CD4-positive, alpha-beta T cell treated with Interleukin-6 for 4 hours (primary cell): ENCODE results near the gene IGF2BP3.
A peak's percentile ranks its signal among the peaks of the same experiment; 100 is the strongest.
"Not testable (repeated sequence)": the region's sequence is repeated elsewhere in the genome, so short reads cannot be mapped to it uniquely, and the experiment has no call there.

Source experiments
- DNase-seq: peaks from one replicate; pipeline ENCODE4 v3.0.0-alpha.2; 2020; ENCODE audit warnings: mixed read lengths

IGF2BP3 gene

DNA sequence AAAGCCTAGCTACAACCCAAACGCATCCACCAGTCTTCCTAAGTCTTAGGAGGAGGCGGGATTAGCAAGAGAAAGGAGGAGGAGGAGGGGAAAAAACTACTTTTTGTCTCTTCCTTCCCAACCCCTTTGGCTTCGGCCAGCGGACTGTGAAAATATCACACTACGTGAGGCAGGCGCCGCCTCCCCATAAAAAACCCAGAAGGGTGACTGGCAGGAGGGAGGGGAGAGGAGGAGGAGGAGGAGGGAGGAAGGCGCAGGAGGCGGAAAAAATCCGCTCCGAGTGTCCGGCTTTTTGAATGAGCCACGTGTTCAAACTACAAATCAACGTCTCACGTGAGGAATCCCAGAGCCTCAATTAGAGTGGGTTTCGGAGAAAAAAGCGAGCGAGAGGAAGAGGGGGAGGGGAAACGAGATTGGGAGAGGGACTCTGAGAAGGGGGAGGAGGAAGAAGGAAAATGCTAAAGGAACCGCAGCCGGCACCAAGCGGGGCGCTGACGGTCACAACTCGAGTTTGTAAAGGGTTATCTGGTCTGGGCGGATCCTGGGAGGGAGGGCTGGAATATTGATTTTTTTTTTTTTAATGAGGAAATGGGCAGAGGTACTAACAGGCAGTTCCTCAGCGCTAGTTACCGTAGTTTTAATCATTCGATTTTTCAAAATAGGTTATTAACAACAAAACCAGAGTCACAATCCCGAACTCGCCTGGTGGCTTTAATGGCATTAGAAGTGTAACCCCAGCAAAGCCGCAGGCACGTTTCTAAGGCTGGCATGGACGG lies at the start of gene IGF2BP3:
IGF2BP3 (minus strand) TSS at position 162 of the 776 bp plus-strand sequence. CDS start 381 bp downstream, outside the sequence.
- no peak for DNase-seq

- no peak for DNase-seq
Observed at GRCh38 chr7:23514755-23515154, 44.5 kb upstream of the IGF2BP3 start.

DNA sequence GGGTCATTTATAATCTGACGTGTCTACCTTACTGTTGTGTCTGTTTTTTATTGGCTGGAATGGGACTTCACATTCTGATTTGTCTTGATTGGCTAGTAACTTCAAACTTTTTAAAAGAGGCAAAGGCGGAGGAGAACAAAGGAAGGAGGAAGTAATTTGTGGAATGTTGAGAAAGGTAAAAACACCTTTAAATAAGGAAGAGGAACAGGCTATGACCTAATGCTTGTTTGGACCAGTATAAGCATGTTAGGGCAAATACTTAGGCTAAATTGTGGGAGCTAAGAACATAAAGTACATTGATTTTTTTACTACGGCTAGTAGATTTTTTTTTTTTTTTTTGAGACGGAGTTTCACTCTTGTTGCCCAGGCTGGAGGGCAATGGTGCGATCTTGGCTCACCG lies 43.5 kb upstream of the IGF2BP3 start:
- not testable (repeated sequence) for DNase-seq

DNA sequence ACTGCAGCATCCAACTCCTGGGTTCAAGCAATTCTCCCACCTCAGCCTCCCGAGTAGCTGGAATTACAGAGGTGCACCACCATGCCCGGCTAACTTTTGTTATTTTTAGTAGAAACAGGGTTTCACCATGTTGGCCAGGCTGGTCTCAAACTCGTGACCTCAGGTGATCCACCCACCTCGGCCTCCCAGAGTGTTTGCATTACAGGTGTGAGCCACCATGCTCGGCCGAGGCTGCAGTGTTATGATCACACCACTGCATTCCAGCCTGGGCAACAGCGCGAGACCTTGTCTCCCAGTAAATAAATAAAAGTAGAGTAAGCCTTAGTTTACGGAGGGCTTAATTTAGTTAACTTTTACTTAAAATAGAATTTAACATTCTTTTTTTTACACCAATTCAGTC lies 23.7 kb upstream of the IGF2BP3 start:
- DNase-seq: no peak

DNA sequence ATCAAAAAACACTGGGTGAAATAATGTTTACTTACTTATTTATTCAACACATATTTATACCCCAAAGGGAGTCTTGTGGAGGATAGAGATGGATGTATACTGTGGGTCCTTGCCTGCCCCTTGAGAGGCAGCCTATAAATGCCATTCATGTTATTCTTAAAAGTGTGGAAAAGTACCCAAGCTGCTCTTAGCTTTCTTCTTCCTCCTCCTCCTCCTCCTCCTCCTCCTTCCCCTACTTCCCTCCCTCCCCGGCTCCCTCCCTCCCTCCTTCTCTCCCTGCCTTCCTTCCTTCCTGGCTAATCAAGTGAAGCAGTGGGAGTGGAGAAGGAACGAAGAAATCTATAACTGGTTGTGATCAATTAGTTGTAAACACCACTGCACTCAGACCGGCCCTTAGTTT lies 21.2 kb upstream of the IGF2BP3 start:
- DNase-seq: no peak

DNA sequence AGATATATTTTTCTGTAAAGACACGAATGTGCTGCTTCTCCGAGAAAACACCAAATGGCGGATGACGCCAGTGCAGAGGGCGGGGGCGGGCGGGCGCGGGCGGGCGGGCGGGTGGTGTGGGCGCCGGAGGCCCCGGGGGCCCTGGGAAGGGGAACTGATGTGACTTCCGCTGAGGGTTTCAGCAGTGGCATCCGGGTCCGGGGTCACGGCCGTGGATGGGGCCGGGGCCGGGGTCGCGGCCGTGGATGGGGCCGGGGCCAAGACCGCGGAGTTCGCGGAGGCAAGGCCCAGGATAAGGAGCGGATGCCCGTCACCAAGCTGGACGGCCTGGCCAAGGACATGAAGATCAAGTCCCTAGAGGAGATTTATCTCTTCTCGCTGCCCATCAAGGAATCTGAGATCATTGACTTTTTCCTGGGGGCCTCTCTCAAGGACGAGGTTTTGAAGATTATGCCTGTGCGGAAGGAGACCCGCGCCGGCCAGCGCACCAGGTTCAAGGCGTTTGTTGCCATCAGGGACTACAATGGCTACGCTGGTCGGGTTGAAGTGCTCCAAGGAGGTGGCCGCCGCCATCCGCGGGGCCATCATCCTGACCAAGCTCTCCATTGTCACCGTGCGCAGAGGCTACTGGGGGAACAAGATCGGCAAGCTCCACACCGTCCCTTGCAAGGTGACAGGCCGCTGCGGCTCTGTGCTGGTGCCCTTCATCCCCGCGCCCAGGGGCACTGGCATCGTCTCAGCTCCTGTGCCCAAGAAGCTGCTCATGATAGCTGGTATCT lies 20.3 kb upstream of the IGF2BP3 start:
- DNase-seq: peak; percentile 73

DNA sequence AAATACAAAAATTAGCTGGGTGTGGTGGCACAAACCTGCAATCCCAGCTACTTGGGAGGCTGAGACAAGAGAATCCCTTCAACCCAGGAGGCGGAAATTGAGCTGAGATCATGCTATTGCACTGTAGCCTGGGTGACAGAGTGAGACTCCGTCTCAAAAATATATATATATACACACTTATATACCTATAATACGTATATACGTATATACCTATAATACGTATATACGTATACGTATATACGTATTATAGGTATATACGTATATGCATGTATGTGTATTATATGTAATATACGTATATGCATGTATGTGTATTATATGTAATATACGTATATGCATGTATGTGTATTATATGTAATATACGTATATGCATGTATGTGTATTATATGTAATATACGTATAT lies 18.4 kb upstream of the IGF2BP3 start:
- not testable (repeated sequence) for DNase-seq

DNA sequence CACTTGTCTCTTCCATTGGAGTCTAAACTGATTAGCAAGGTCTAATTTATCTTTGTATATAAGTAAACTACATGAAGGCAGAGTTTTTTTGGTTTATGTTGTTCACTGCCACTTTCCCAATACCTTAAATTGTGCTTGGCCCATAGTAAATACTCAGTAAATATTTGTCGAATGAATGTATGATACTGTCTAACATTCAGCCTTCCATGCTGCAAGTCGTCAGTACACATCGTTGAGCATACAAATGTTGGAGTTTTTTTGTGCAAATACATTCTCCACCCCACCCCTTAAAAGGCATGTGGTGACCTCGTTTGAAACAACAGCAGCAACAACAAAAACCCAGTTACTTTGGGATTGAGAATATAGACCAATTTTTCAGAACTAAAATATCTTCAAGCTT lies 17.4 kb upstream of the IGF2BP3 start:
- no peak for DNase-seq

- no peak for DNase-seq
Observed at GRCh38 chr7:23486002-23486773, 15.9 kb upstream of the IGF2BP3 start.

- DNase-seq: no peak
Observed at GRCh38 chr7:23482686-23483085, 12.4 kb upstream of the IGF2BP3 start.

DNA sequence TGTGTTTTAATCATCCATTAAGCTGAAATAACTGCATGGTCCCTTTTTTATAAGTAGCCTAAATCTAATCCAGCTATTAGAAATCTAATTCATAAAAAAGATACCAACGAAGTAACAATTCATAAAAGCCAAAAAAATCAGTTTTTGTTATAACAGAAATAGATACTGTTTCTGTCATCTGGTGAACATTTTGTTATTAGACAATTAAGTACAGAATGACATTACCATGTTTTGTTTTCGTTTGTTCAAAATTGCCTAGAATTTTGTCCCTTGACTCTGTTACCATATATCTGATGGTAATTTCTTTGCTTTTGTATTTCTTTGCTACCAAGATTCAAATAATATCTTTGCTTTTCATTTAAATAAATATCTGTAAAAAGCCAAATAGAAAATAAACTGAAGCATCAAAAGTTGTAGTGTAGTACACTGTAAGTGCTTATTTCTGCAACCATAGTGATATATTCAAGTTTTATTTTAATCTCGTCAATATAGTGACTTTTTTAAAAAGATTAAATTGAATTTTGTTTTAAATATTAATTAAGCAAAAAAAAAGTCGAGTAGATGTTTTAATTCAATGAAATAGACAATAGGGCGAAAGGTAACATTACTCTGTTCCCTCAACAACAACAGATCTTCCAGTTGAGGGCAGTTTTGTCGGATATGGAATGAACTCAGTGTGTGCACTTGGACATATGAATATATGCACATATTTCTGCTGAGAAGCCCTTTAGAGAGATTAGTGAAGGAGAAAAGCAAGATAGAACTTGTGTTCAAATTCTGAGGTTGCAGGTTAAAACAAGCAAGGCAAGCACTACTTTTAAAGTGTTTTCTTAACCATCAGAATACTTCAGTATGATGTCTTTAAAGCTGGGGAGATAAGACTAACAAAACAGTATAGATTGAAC lies 7.9 kb upstream of the IGF2BP3 start:
- no peak for DNase-seq

- no peak for DNase-seq
Observed at GRCh38 chr7:23477157-23477499, 6.8 kb upstream of the IGF2BP3 start.

DNA sequence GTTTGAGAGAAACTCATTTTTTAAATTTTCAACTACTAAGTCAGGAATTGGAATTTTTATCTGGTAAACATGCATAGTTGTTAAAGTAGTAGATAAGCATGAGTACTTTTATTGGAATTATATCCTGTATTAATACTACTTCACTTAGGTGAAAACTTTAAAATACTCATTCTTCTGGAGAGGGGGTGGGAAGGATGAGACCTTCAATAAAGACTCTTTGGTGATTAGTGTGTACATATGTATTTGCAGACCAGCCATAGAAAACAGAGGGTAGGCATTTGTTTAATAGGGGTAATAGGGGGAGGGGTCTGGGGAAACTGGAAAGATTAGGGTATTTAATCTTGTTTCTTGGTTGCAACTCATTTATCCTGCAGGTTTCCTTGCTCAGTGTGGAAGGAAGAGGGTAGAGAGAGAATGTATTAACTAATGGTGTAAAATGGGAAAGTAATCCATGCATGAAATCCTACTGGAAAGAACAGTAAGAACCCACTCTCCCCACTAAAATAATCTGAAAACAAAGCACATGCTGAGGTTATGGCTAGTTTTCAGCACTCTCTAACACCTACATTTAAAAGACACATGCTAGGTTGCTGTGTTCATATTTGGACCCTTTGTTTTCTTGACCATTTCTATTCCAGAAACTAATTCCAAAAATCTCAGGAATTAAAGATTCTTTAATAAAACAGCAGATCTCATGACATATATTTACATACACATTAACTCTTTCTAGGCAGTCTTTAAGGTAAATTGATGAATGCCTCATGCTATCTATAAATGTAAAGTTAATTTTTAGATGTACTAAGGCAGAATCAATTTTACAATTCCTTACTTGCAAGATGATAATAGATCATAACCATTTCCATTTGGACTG lies 6.2 kb upstream of the IGF2BP3 start:
- no peak for DNase-seq

DNA sequence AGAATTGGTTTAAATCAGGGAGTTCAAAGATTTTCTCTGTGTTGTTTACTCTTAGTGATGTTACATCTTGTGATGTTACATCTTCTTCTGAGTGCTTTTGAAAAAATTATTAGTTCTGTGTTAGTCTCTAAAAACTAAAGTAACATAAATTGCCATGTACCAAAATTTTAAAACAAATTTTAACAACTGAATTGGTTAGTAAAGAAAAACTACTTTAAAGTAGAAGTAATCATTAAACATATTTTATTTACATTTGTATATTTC lies 5.2 kb upstream of the IGF2BP3 start:
- no peak for DNase-seq

DNA sequence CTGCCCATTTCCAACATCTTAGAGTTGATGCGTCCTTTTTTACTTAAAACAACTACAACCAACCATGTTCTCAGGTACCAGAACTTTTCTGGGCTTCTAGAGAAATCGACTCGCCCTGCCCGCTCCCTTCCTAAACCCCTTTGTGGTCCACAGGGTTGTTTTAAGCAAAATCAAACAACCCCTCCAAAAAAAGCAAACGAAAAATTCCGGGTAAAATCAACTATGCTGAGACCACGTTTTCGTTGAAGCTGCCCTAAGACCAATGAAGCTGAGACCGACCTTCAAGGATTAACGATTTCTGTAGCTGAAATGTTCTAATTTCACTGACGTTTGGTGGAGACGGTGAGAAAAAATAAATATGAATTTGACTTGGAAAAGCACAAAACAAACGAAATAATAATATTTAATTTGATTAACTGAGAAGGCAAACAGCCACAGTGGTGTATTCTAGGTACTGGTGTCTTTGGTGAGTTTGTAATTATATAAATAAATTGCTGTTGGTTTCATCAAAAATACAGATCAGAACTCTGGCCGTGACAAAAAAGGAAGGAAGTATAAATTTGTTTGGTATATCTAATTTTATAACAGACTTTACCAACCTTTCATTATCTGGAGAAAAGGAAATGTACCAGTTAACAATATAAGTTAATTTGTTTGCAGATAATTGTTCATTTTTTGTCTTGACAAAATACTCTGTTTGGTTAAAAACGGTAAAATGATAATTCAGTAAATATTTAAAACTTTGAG lies 4.7 kb upstream of the IGF2BP3 start:
- DNase-seq: no peak

DNA sequence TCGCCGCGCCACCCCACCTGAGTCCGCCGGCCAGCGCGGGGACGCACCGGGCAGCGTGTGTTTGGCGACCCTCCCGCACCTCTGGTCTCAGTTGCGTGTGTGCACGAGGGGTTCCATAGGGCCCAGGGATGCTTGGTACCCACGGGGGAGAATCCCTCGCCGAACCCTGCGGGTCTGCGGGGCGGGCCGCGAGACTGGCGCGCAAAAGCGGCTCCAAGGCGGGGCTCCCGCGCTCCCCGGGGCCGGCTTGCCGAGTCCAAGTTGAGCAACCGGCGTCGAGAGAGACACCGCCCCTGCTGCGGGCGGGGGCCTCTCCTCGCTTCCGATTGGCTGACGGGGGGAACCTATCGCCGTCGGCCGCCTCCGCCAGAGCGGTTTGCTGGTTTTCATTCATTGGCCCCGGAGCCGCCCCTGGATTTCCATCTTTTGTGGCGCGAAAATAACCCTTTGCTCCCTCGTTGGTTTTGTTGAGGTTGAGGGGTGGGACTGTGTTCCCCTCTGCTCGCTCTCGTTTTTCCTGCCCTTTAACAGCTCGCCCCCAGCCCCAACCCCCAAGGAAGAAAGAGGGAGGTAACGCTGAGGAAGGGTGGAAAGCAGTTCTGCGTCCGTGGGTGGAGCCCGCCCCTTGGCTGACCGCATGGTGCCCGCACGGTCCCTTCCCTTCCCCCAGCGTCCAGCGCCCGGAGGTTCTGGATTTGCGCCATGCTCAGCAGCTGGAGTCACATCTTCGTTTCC lies 4.0 kb upstream of the IGF2BP3 start:
- peak; percentile 48 for DNase-seq

DNA sequence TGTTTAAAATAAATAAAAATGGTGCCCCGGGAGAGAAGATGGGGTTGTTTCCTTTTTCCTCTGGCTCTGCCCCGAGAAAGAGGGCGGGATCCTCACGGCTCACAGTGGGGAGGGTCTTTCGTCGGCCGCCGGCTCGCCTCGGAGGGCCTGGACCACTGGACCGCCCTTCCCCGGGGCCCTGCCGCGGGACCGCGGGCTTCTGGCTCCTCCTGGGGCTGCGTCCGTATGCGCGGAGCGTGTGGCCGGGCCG lies 3.5 kb upstream of the IGF2BP3 start:
- DNase-seq: no peak

GRCh38 chr7:23472956-23473843 lies 2.9 kb upstream of the IGF2BP3 start:
- DNase-seq: no peak

- DNase-seq: no peak
Observed at GRCh38 chr7:23472556-23472955, 2.3 kb upstream of the IGF2BP3 start.

- no peak for DNase-seq
Observed at GRCh38 chr7:23472046-23472445, 1.8 kb upstream of the IGF2BP3 start.
